ENCODE data around the gene CACNA1D.

CACNA1D gene

DNA sequence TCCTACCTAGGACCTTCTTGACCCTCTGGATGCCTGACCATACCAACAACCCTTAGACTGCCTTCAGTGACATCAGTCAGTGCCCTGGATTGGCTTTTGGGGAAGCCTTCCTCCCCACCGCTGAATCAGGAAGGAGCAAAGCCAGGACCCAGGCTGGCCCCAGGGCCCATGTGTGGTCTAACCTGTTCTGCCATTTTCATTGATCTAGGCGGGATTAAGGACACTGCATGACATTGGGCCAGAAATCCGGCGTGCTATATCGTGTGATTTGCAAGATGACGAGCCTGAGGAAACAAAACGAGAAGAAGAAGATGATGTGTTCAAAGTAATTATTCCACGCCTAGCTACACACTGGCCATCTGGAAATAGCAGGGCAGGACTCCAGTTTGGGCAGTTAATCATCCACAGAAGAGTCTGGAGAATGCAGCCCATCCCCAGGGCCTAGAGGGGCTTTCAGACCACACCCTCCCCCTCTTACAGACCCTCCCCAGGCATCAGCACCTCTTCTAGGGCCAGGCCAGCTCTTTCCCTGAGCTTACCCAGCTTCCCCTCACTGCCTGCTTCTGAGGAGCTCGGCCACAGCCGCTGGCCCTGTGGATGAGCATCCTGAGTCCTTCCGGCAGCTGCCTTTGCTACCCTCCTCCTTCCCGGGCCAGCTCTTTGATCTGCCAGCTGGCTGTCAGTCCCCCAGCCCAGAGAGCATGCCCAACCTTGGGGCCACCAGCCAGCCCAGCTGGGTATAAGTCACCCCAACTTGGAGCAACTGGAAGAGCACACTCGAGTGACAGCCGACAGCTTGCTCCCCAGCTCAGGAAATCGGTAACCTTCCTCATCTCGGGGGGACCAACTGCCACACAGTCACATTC is 305.9 kb downstream of the CACNA1D start:
- Histone ChIP-seq H3K36me3 (ENCODE audit: control insufficient read depth in 2 of 2, insufficient read depth in 2 of 2, low read length in 2 of 2) (no peaks in the 10 kb centered on the region), H3K9me3 (ENCODE audit: control insufficient read depth in 2 of 2, low read length in 2 of 2) (no peaks in the 10 kb centered on the region), H3K4me1 (ENCODE audit: control insufficient read depth, insufficient read depth, low read length) (peaks cover 4% of the 10 kb centered on the region), H3K9ac (ENCODE audit: low read length in 2 of 2) (no peak overlapping the region), H3K4me3 (ENCODE audit: low read length in 2 of 2) (no peak overlapping the region), H3K27ac (ENCODE audit: low read length) (no peak overlapping the region), H3K27me3 (ENCODE audit: control insufficient read depth in 1 of 2, insufficient read depth in 2 of 2, low read length in 2 of 2) (no peaks in the 10 kb centered on the region)

DNA sequence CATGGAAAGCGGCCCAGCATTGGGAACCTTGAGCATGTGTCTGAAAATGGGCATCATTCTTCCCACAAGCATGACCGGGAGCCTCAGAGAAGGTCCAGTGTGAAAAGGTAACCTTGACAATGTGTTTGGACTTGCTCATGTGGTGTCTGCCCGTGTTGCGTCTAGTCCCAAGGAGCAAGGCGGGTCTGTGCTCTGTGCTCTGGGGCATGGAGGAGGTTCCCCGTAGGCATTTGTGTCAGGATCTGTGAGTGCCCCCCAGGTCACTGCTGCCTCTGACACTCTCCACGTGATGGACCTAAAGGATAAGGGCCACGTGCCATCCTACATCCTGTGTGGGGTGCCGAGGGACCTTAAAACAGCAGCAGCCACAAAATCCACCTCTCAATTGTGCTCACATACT is 306.9 kb downstream of the CACNA1D start:
- Histone ChIP-seq H3K9ac (ENCODE audit: low read length in 2 of 2) (no peak overlapping the region), H3K27ac (ENCODE audit: low read length) (no peak overlapping the region), H3K4me1 (ENCODE audit: control insufficient read depth, insufficient read depth, low read length) (peaks cover 1% of the 10 kb centered on the region), H3K4me3 (ENCODE audit: low read length in 2 of 2) (no peak overlapping the region), H3K27me3 (ENCODE audit: control insufficient read depth in 1 of 2, insufficient read depth in 2 of 2, low read length in 2 of 2) (no peaks in the 10 kb centered on the region), H3K9me3 (ENCODE audit: control insufficient read depth in 2 of 2, low read length in 2 of 2) (no peaks in the 10 kb centered on the region), H3K36me3 (ENCODE audit: control insufficient read depth in 2 of 2, insufficient read depth in 2 of 2, low read length in 2 of 2) (no peaks in the 10 kb centered on the region)

- Histone ChIP-seq H3K4me1 (ENCODE audit: control insufficient read depth, insufficient read depth, low read length) (peaks cover 3% of the 10 kb centered on the region), H3K9me3 (ENCODE audit: control insufficient read depth in 2 of 2, low read length in 2 of 2) (no peaks in the 10 kb centered on the region), H3K27me3 (ENCODE audit: control insufficient read depth in 1 of 2, insufficient read depth in 2 of 2, low read length in 2 of 2) (no peaks in the 10 kb centered on the region), H3K9ac (ENCODE audit: low read length in 2 of 2) (no peak overlapping the region), H3K27ac (ENCODE audit: low read length) (no peak overlapping the region), H3K4me3 (ENCODE audit: low read length in 2 of 2) (no peak overlapping the region), H3K36me3 (ENCODE audit: control insufficient read depth in 2 of 2, insufficient read depth in 2 of 2, low read length in 2 of 2) (no peaks in the 10 kb centered on the region)
Measured at GRCh38 chr3:53802256-53802880, 308.0 kb downstream of the CACNA1D start.

DNA sequence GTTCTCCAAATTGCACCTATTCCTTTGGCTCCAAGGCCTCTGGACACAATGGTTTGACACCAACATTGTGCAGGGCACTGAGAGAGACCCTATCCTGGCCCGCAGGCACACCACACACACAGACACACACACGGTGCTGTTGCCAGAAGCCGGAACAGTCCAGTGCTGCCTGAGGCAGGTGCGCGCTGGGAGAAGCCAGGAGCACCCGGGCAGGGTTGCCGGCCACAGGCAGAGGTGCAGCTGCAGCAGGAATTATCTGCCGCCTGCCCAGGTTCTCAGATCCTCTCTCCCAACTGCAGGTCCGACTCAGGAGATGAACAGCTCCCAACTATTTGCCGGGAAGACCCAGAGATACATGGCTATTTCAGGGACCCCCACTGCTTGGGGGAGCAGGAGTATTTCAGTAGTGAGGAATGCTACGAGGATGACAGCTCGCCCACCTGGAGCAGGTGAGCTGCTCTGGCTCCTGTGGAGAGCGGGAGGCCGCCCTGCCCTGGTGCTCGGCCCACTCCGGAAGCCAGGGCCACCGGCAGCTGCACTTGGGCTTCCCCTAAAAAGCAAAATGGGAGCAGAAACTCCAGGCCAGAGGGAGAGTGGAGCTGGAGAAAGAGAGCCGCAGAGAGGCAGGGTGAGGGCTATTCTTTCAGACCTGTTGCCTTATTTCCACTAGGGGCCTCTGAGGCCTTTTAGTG is 308.9 kb downstream of the CACNA1D start:
- H3K4me3 ChIP-seq (ENCODE audit: low read length in 2 of 2) = no peak overlapping the region
- no peaks in the 10 kb centered on the region for H3K9me3 ChIP-seq (ENCODE audit: control insufficient read depth in 2 of 2, low read length in 2 of 2)
- H3K27me3 ChIP-seq (ENCODE audit: control insufficient read depth in 1 of 2, insufficient read depth in 2 of 2, low read length in 2 of 2) = no peaks in the 10 kb centered on the region
- H3K9ac ChIP-seq (ENCODE audit: low read length in 2 of 2) = no peak overlapping the region
- no peak overlapping the region for H3K27ac ChIP-seq (ENCODE audit: low read length)
- no peaks in the 10 kb centered on the region for H3K36me3 ChIP-seq (ENCODE audit: control insufficient read depth in 2 of 2, insufficient read depth in 2 of 2, low read length in 2 of 2)
- H3K4me1 ChIP-seq (ENCODE audit: control insufficient read depth, insufficient read depth, low read length) = peaks cover 3% of the 10 kb centered on the region

GRCh38 chr3:53803816-53804695 is 309.6 kb downstream of the CACNA1D start:
- Histone ChIP-seq H3K27me3 (ENCODE audit: control insufficient read depth in 1 of 2, insufficient read depth in 2 of 2, low read length in 2 of 2) (no peaks in the 10 kb centered on the region), H3K4me1 (ENCODE audit: control insufficient read depth, insufficient read depth, low read length) (peaks cover 3% of the 10 kb centered on the region), H3K27ac (ENCODE audit: low read length) (no peak overlapping the region), H3K9me3 (ENCODE audit: control insufficient read depth in 2 of 2, low read length in 2 of 2) (no peaks in the 10 kb centered on the region), H3K4me3 (ENCODE audit: low read length in 2 of 2) (no peak overlapping the region), H3K9ac (ENCODE audit: low read length in 2 of 2) (no peak overlapping the region), H3K36me3 (ENCODE audit: control insufficient read depth in 2 of 2, insufficient read depth in 2 of 2, low read length in 2 of 2) (no peaks in the 10 kb centered on the region)

DNA sequence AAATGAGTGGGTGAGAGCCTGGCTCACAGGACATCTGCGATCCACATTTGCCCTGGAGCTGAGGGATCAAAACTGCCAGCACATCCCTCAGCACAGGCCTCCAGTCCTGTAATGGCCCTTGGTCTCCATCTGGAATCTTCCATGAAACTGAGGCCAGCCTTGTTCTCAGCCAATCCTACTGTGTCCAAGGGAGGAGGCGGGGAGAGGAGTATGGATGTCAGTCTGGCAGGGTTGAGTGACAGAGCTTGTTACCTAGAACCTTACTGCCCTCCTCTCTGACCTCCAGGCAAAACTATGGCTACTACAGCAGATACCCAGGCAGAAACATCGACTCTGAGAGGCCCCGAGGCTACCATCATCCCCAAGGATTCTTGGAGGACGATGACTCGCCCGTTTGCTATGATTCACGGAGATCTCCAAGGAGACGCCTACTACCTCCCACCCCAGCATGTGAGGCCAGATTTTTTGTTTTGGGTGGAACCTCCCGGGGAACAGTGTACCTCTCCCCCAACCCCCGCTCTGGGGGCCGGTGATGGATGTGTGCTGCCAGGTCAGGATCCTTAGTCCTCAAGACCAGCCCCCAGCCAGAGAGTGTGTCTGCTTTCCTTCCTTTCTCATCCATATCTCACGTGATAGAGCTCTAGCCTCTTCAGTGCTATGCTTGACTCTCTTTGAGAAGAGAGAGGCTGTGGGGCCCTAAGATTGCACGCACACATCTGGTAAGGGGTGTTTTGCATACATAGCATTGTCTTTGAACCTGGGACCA is 310.5 kb downstream of the CACNA1D start:
- Histone ChIP-seq H3K4me1 (ENCODE audit: control insufficient read depth, insufficient read depth, low read length) (peaks cover 3% of the 10 kb centered on the region), H3K9ac (ENCODE audit: low read length in 2 of 2) (no peak overlapping the region), H3K27ac (ENCODE audit: low read length) (no peak overlapping the region), H3K4me3 (ENCODE audit: low read length in 2 of 2) (no peak overlapping the region), H3K9me3 (ENCODE audit: control insufficient read depth in 2 of 2, low read length in 2 of 2) (no peaks in the 10 kb centered on the region), H3K27me3 (ENCODE audit: control insufficient read depth in 1 of 2, insufficient read depth in 2 of 2, low read length in 2 of 2) (no peaks in the 10 kb centered on the region), H3K36me3 (ENCODE audit: control insufficient read depth in 2 of 2, insufficient read depth in 2 of 2, low read length in 2 of 2) (no peaks in the 10 kb centered on the region)

- Histone ChIP-seq H3K27me3 (ENCODE audit: control insufficient read depth in 1 of 2, insufficient read depth in 2 of 2, low read length in 2 of 2) (no peaks in the 10 kb centered on the region), H3K4me1 (ENCODE audit: control insufficient read depth, insufficient read depth, low read length) (peaks cover 3% of the 10 kb centered on the region), H3K9ac (ENCODE audit: low read length in 2 of 2) (no peak overlapping the region), H3K36me3 (ENCODE audit: control insufficient read depth in 2 of 2, insufficient read depth in 2 of 2, low read length in 2 of 2) (no peaks in the 10 kb centered on the region), H3K9me3 (ENCODE audit: control insufficient read depth in 2 of 2, low read length in 2 of 2) (no peaks in the 10 kb centered on the region), H3K4me3 (ENCODE audit: low read length in 2 of 2) (no peak overlapping the region), H3K27ac (ENCODE audit: low read length) (no peak overlapping the region)
Measured at GRCh38 chr3:53805463-53806159, 311.2 kb downstream of the CACNA1D start.

GRCh38 chr3:53806182-53807116 is 312.0 kb downstream of the CACNA1D start:
- no peak overlapping the region for H3K27ac ChIP-seq (ENCODE audit: low read length)
- no peak overlapping the region for H3K4me3 ChIP-seq (ENCODE audit: low read length in 2 of 2)
- H3K4me1 ChIP-seq (ENCODE audit: control insufficient read depth, insufficient read depth, low read length) = peaks cover 3% of the 10 kb centered on the region
- H3K9ac ChIP-seq (ENCODE audit: low read length in 2 of 2) = no peak overlapping the region
- no peaks in the 10 kb centered on the region for H3K36me3 ChIP-seq (ENCODE audit: control insufficient read depth in 2 of 2, insufficient read depth in 2 of 2, low read length in 2 of 2)
- no peaks in the 10 kb centered on the region for H3K9me3 ChIP-seq (ENCODE audit: control insufficient read depth in 2 of 2, low read length in 2 of 2)
- H3K27me3 ChIP-seq (ENCODE audit: control insufficient read depth in 1 of 2, insufficient read depth in 2 of 2, low read length in 2 of 2) = no peaks in the 10 kb centered on the region
